HUES6 (cell line): ENCODE results near the gene TRPV6.

Source experiments
- H3K27ac ChIP-seq: 2 replicates; pipeline ENCODE4 v1.7.0; 2013; ENCODE audit warnings: low read depth, mild to moderate bottlenecking, low read length, inconsistent platforms
- H3K27me3 ChIP-seq: 2 replicates; pipeline ENCODE4 v1.6.1; 2013; ENCODE audit warnings: low read length; ENCODE audit not compliant: control insufficient read depth, insufficient read depth
- H3K36me3 ChIP-seq: 2 replicates; pipeline ENCODE4 v1.6.1; 2013; ENCODE audit warnings: low read length; ENCODE audit not compliant: control insufficient read depth, insufficient read depth
- H3K4me1 ChIP-seq: 2 replicates; pipeline ENCODE4 v1.6.1; 2013; ENCODE audit warnings: low read length; ENCODE audit not compliant: control insufficient read depth, insufficient read depth
- H3K4me3 ChIP-seq: 2 replicates; pipeline ENCODE4 v1.5.1; 2013; ENCODE audit warnings: low read depth, low read length
- H3K9ac ChIP-seq: one replicate; pipeline ENCODE4 v1.6.1; 2013; ENCODE audit warnings: mild to moderate bottlenecking, low read length
- H3K9me3 ChIP-seq: 2 replicates; pipeline ENCODE4 v1.6.1; 2013; ENCODE audit warnings: low read depth, low read length; ENCODE audit not compliant: control insufficient read depth, insufficient read depth

The TRPV6 gene

DNA sequence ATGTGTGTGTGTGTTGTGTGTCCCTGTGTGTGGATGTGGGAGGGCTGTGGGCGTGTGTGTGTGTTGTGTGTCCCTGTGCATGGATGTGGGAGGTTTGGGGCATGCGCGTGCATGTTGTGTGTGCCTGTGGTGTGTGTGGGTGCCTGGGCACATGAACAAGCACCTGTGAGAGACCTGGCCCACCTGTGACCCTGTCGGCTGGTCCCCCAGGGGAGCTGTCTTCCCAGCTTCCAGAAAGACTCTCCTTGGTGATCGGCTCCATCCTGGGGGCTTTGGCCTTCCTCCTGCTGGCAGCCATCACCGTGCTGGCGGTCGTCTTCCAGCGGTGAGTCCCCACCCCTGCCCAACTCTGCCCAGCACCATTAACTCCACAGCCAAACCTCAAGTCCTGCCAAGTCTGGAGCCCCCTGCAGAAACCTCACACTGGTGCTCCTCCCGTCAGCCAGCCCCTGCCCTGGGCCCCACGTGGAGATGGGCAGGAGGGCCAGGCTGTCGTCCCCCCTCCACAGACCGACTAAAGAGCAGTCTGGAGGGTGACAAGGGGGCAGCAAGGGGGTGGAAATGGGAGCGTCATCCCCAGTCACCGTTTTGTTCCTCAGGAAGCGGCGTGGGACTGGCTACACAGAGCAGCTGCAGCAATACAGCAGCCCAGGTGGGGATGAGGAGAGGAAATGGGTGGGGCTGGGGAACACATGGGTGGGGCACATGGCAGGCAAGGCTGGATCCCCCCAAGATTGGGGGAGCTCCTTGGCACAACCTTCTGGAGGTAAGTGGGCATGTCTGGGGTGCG lies 18.0 kb downstream of the TRPV6 start:
- Histone ChIP-seq H3K36me3 (no peaks in the 10 kb centered on the region), H3K27me3 (peaks cover 7% of the 10 kb centered on the region; the same call in 1 of the 2 replicates), H3K4me3 (no peak overlapping the region), H3K9me3 (no peaks in the 10 kb centered on the region), H3K9ac (no peak overlapping the region), H3K27ac (no peak overlapping the region), H3K4me1 (peaks cover 18% of the 10 kb centered on the region; the same call in 1 of the 2 replicates)

- no peak overlapping the region for H3K4me3 ChIP-seq
- H3K4me1 ChIP-seq, result peaks cover 24% of the 10 kb centered on the region
- no peaks in the 10 kb centered on the region for H3K36me3 ChIP-seq
- H3K9ac ChIP-seq, result no peak overlapping the region
- peaks cover 7% of the 10 kb centered on the region; the same call in 1 of the 2 replicates for H3K27me3 ChIP-seq
- H3K27ac ChIP-seq, result no peak overlapping the region
- H3K9me3 ChIP-seq, result no peaks in the 10 kb centered on the region
These were observed 18.5 kb downstream of the TRPV6 start for GRCh38 chr7:142867097-142867378.

- H3K9me3 ChIP-seq, result no peaks in the 10 kb centered on the region
- H3K4me3 ChIP-seq, result no peak overlapping the region
- H3K9ac ChIP-seq, result no peak overlapping the region
- H3K36me3 ChIP-seq, result no peaks in the 10 kb centered on the region
- no peak overlapping the region for H3K27ac ChIP-seq
- peaks cover 29% of the 10 kb centered on the region for H3K4me1 ChIP-seq
- peaks cover 7% of the 10 kb centered on the region; the same call in 1 of the 2 replicates for H3K27me3 ChIP-seq
These were observed 19.0 kb downstream of the TRPV6 start for GRCh38 chr7:142866361-142867096.

DNA sequence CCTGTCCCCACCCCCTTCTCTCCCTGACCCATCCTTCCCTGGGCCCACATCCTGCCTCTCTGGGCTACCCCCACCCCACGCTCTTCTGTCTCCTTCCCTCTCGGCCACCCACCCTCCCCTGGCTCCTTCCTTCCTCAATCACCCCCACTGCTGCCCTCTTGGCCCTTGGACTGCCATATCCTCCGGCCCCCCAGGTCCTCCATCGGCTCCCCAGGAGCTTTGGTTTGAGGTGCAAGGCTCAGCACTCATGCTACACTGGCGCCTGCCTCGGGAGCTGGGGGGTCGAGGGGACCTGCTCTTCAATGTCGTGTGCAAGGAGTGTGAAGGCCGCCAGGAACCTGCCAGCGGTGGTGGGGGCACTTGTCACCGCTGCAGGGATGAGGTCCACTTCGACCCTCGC lies 19.8 kb downstream of the TRPV6 start:
- no peaks in the 10 kb centered on the region for H3K36me3 ChIP-seq
- H3K4me1 ChIP-seq, result peaks cover 29% of the 10 kb centered on the region
- H3K27me3 ChIP-seq, result peaks cover 7% of the 10 kb centered on the region; the same call in 1 of the 2 replicates

DNA sequence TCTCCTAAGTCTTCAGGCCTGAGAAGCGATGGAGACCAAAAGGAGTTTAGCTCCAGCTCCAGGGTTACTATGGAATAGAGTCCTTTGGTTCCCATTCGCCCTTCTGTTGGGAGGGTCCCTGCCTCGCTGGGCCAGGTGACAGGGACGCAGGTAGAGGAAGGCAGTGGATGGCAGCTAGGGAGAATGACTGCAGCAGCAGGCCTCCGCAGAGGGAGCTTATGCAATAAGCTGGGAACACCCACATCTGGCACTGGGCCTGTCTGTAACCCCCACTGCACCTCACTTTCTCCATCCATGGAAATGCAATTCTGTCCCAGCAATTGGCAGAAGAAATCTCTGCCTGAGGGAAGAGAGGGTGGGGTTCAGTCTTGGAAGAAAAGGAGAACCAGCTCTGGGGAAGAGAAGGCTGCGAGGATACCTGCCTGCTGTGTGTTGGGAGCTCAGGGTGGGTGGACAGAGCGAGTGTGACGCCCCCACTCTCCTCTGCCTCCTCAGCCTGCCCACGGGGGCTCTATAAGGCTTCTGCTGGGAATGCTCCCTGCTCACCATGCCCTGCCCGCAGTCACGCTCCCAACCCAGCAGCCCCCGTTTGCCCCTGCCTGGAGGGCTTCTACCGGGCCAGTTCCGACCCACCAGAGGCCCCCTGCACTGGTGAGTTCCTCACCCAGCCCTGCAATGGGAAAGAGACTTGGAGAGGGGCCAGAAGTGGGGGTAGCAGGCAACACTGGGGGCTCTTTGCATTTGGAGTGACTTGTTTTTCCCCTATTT lies 20.4 kb downstream of the TRPV6 start:
- Histone ChIP-seq H3K9ac (no peak overlapping the region), H3K4me3 (no peak overlapping the region), H3K4me1 (peaks cover 29% of the 10 kb centered on the region), H3K27me3 (peaks cover 10% of the 10 kb centered on the region), H3K36me3 (no peaks in the 10 kb centered on the region), H3K9me3 (no peaks in the 10 kb centered on the region), H3K27ac (no peak overlapping the region)

More for the DNA sequence above, 19.8 kb downstream of the TRPV6 start:
- no peak overlapping the region for H3K4me3 ChIP-seq
- no peak overlapping the region for H3K9ac ChIP-seq
- no peak overlapping the region for H3K27ac ChIP-seq
- no peaks in the 10 kb centered on the region for H3K9me3 ChIP-seq

- peaks cover 29% of the 10 kb centered on the region for H3K4me1 ChIP-seq
- no peak overlapping the region for H3K27ac ChIP-seq
- peaks cover 13% of the 10 kb centered on the region for H3K27me3 ChIP-seq
- no peaks in the 10 kb centered on the region for H3K9me3 ChIP-seq
- no peak overlapping the region for H3K4me3 ChIP-seq
- H3K9ac ChIP-seq, result no peak overlapping the region
- H3K36me3 ChIP-seq, result no peaks in the 10 kb centered on the region
These were observed 21.5 kb downstream of the TRPV6 start for GRCh38 chr7:142863891-142864685.

DNA sequence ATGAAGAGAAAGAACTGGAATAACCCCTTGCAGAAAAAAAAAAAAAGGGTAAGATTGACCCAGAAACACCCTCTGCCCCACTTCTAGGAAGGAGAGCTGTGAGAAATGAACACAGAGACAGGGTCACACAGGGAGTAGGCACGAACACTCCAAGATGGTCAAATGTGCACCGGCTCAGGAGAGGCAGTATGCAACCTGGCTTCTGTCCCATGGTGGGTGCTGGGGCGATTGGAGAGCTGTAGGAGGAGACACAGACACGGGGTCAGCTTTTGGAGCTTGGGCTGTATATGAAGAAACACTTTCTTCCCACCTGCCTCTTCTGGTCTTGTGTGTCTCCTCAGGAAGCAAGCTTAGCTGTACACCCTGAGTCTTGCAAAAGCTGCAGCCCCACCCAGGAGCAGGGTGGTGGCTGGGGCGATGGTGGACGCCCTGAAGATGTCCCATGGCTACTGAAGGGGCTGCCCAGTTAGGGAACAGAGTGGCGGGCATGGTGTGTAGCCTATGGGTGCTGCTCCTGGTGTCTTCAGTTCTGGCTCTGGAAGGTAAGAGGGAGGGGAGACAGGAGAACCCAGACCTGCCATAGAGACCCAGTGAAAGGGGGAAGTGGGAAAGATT lies 22.7 kb downstream of the TRPV6 start:
- peaks cover 29% of the 10 kb centered on the region for H3K4me1 ChIP-seq
- no peak overlapping the region for H3K9ac ChIP-seq
- peaks cover 13% of the 10 kb centered on the region; the same call in 1 of the 2 replicates for H3K27me3 ChIP-seq
- H3K9me3 ChIP-seq, result no peaks in the 10 kb centered on the region
- no peaks in the 10 kb centered on the region for H3K36me3 ChIP-seq
- no peak overlapping the region for H3K27ac ChIP-seq
- no peak overlapping the region for H3K4me3 ChIP-seq

DNA sequence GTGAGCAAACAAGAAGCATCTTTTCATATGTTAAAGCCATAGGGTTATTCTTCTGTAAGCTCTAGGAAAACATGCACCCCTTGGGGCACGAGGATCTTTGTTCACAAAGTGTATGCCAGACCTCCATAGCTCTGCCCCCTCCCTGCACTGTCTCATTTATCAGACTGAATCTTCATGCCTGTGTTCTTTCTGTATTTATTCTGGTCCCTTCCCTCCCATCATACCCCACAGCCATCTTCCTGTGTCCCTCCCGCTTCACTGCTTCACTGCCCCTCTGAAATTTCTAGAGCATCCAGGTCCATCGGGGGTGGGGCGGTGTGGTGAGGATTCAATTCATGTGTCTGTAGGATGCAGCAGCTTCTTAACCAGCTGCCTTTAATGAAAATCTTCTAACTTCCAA lies 23.2 kb downstream of the TRPV6 start:
- Histone ChIP-seq H3K27ac (no peak overlapping the region), H3K9ac (no peak overlapping the region)

GRCh38 chr7:142860968-142861367 lies 24.6 kb downstream of the TRPV6 start:
- Histone ChIP-seq H3K27ac (no peak overlapping the region), H3K27me3 (peaks cover 31% of the 10 kb centered on the region), H3K4me1 (peaks cover 27% of the 10 kb centered on the region), H3K4me3 (no peak overlapping the region), H3K9ac (no peak overlapping the region), H3K9me3 (no peaks in the 10 kb centered on the region), H3K36me3 (no peaks in the 10 kb centered on the region)

More for the DNA sequence above, 23.2 kb downstream of the TRPV6 start:
- Histone ChIP-seq H3K4me3 (no peak overlapping the region), H3K27me3 (peaks cover 18% of the 10 kb centered on the region; the same call in 1 of the 2 replicates), H3K4me1 (peaks cover 29% of the 10 kb centered on the region), H3K9me3 (no peaks in the 10 kb centered on the region), H3K36me3 (no peaks in the 10 kb centered on the region)

GRCh38 chr7:142859829-142860228 lies 25.7 kb downstream of the TRPV6 start:
- Histone ChIP-seq H3K9me3 (no peaks in the 10 kb centered on the region), H3K4me1 (peaks cover 24% of the 10 kb centered on the region), H3K36me3 (no peaks in the 10 kb centered on the region), H3K4me3 (no peak overlapping the region), H3K27ac (no peak overlapping the region), H3K9ac (no peak overlapping the region), H3K27me3 (peaks cover 41% of the 10 kb centered on the region)
